Ectodermal cell (in vitro differentiated cells): Measurements from ENCODE around the gene TLR9.

ENCODE experiments used
- H3K27ac ChIP-seq: 2 replicates; pipeline ENCODE4 v1.7.0; 2013; ENCODE audit warnings: mild to moderate bottlenecking, low read depth, low read length; ENCODE audit not compliant: insufficient read depth, poor library complexity, severe bottlenecking
- H3K27me3 ChIP-seq: 2 replicates; pipeline ENCODE4 v1.7.0; 2013; ENCODE audit warnings: mild to moderate bottlenecking, low read length; ENCODE audit not compliant: insufficient read depth, control insufficient read depth, poor library complexity, severe bottlenecking
- H3K36me3 ChIP-seq: one replicate; pipeline ENCODE4 v1.7.0; 2013; ENCODE audit warnings: low read length; ENCODE audit not compliant: control insufficient read depth, insufficient read depth
- H3K4me1 ChIP-seq: one replicate; pipeline ENCODE4 v1.7.0; 2013; ENCODE audit warnings: low read length; ENCODE audit not compliant: control insufficient read depth, insufficient read depth
- H3K4me3 ChIP-seq: 2 replicates; pipeline ENCODE4 v1.7.0; 2013; ENCODE audit warnings: low read depth, low read length, control low read depth; ENCODE audit not compliant: insufficient read depth
- H3K9me3 ChIP-seq: 2 replicates; pipeline ENCODE4 v1.7.0; 2013; ENCODE audit warnings: mild to moderate bottlenecking, low read length, moderate library complexity; ENCODE audit not compliant: control insufficient read depth
- WGBS, 2 experiments: methylation state at CpG; one replicate each; pipeline ENCODE4 v1.1.7; 2013; ENCODE audit warnings: missing lambda C conversion rate in 2 of 2; 5-methylcytosine and 5-hydroxymethylcytosine counted together

The TLR9 gene

GRCh38 chr3:52248165-52248541 is 22.7 kb upstream of the TLR9 start:
- Histone ChIP-seq H3K36me3 (no peaks in the 10 kb centered on the region), H3K4me1 (peaks cover 5% of the 10 kb centered on the region), H3K4me3 (no peak overlapping the region), H3K27me3 (peaks cover 40% of the 10 kb centered on the region), H3K9me3 (no peaks in the 10 kb centered on the region), H3K27ac (no peak overlapping the region)
- 95% methylated on average over 10 of the region's 10 CpGs for WGBS, 2 experiments

GRCh38 chr3:52247409-52248164 is 22.1 kb upstream of the TLR9 start:
- WGBS, 2 experiments: 93 to 95% methylated on average over 7 of the region's 7 CpGs
- Histone ChIP-seq H3K36me3 (no peaks in the 10 kb centered on the region), H3K4me1 (peaks cover 5% of the 10 kb centered on the region), H3K27me3 (peaks cover 40% of the 10 kb centered on the region), H3K4me3 (no peak overlapping the region), H3K9me3 (no peaks in the 10 kb centered on the region), H3K27ac (no peak overlapping the region)

GRCh38 chr3:52246728-52247408 is 21.4 kb upstream of the TLR9 start:
- Histone ChIP-seq H3K9me3 (no peaks in the 10 kb centered on the region), H3K27me3 (peaks cover 40% of the 10 kb centered on the region), H3K4me1 (peaks cover 5% of the 10 kb centered on the region), H3K36me3 (no peaks in the 10 kb centered on the region), H3K27ac (no peak overlapping the region), H3K4me3 (no peak overlapping the region)
- 87 to 88% methylated on average over 14 of the region's 14 CpGs for WGBS, 2 experiments

- peaks cover 5% of the 10 kb centered on the region for H3K4me1 ChIP-seq
- no peaks in the 10 kb centered on the region for H3K36me3 ChIP-seq
- no peaks in the 10 kb centered on the region for H3K9me3 ChIP-seq
- 28 to 30% methylated on average over 8 of the region's 8 CpGs for whole genome bisulfite sequencing, 2 experiments
- H3K27ac ChIP-seq: no peak overlapping the region
- peak overlapping the region; percentile 30 for H3K4me3 ChIP-seq
- H3K27me3 ChIP-seq: peaks cover 40% of the 10 kb centered on the region
These were observed 20.8 kb upstream of the TLR9 start for GRCh38 chr3:52246264-52246620.

- peaks cover 5% of the 10 kb centered on the region for H3K4me1 ChIP-seq
- WGBS, 2 experiments: 4% methylated on average over 98 of the region's 98 CpGs
- no peak within 1 kb of the TSS for H3K27ac ChIP-seq
These were observed 20.1 kb upstream of the TLR9 start, which contains the start of gene PPM1M for GRCh38 chr3:52245322-52246263. Gene PPM1M (plus strand): TSS chr3:52245759. CDS start chr3:52245825, 66 bp downstream.

GRCh38 chr3:52243791-52244628 is 18.6 kb upstream of the TLR9 start:
- no peaks in the 10 kb centered on the region for H3K36me3 ChIP-seq
- H3K9me3 ChIP-seq: no peaks in the 10 kb centered on the region
- H3K4me3 ChIP-seq: no peak overlapping the region
- peaks cover 5% of the 10 kb centered on the region for H3K4me1 ChIP-seq
- peaks cover 40% of the 10 kb centered on the region for H3K27me3 ChIP-seq
- 83 to 85% methylated on average over 9 of the region's 9 CpGs for WGBS, 2 experiments
- H3K27ac ChIP-seq: no peak overlapping the region

More at GRCh38 chr3:52245322-52246263, 20.1 kb upstream of the TLR9 start, which contains the start of gene PPM1M:
- Histone ChIP-seq H3K36me3 (no peaks in the 10 kb centered on the region), H3K4me3 (peak within 1 kb of the TSS; percentile 30), H3K27me3 (peaks cover 40% of the 10 kb centered on the region), H3K9me3 (no peaks in the 10 kb centered on the region)

GRCh38 chr3:52242039-52242438 is 16.6 kb upstream of the TLR9 start:
- H3K27me3 ChIP-seq: peaks cover 35% of the 10 kb centered on the region
- no peak overlapping the region for H3K4me3 ChIP-seq
- no peaks in the 10 kb centered on the region for H3K9me3 ChIP-seq
- no peak overlapping the region for H3K27ac ChIP-seq
- H3K4me1 ChIP-seq: peaks cover 15% of the 10 kb centered on the region
- WGBS, 2 experiments: 92 to 93% methylated on average over 1 of the region's 1 CpG
- no peaks in the 10 kb centered on the region for H3K36me3 ChIP-seq

GRCh38 chr3:52240886-52241370 is 15.5 kb upstream of the TLR9 start:
- Histone ChIP-seq H3K4me3 (no peak overlapping the region), H3K4me1 (peaks cover 11% of the 10 kb centered on the region), H3K27me3 (peaks cover 24% of the 10 kb centered on the region), H3K27ac (no peak overlapping the region), H3K36me3 (no peaks in the 10 kb centered on the region), H3K9me3 (no peaks in the 10 kb centered on the region)
- WGBS, 2 experiments: 96 to 97% methylated on average over 4 of the region's 4 CpGs

GRCh38 chr3:52240059-52240885 is 14.8 kb upstream of the TLR9 start:
- peaks cover 17% of the 10 kb centered on the region for H3K27me3 ChIP-seq
- no peaks in the 10 kb centered on the region for H3K9me3 ChIP-seq
- WGBS, 2 experiments: 90 to 100% methylated on average over 1 of the region's 1 CpG
- peaks cover 10% of the 10 kb centered on the region for H3K4me1 ChIP-seq
- H3K27ac ChIP-seq: no peak overlapping the region
- H3K4me3 ChIP-seq: no peak overlapping the region
- H3K36me3 ChIP-seq: no peaks in the 10 kb centered on the region
